Measurements from ENCODE around the gene C5orf24. TPM values are rescaled to one million over a fixed set of nuclear protein-coding genes. Genes with fewer than 3 reads are reported as not detected.
"Not testable (repeated sequence)": the region's sequence is repeated elsewhere in the genome, so short reads cannot be mapped to it uniquely, and the experiment has no call there.

C5orf24 gene
- polyA plus RNA-seq, 3 donors = 5.6 to 17.1 (median 6.6) TPM

DNA sequence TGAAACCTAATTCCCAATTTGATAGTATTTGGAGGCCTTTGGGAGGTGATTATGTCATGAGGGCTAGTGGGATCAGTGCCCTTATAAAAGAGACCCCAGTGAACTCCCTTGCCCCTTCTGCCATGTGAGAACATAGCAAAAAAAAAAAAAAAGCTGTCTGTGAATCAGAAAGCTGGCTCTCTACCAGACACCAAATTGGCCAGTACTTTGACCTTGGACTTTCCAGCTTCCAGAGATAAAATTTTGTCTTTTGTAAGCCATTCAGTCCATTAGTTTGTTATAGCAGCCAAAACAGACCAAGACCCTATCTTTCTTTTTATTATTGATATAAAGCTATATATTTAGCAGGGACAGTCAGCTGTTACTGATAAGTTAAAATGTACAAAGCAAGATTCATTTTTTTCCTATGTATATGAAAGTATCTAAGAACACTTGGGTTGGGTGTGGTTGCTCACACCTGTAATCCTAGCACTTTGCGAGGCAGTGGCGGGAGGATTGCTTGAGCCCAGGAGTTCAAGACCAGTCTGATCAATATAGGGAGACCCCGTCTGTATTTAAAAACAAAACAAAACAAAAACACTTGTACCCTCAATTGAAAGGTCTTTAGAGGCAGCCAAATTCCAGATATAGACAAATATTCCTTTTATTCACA lies 8.1 kb upstream of the C5orf24 start:
- H3K27ac Mint-ChIP-seq = no peak overlapping the region
- Histone ChIP-seq H3K9me3 (replicated peaks in 1 of 2; ENCODE audit: control insufficient read depth in 1 of 2, insufficient read depth in 1 of 2, low read length in 2 of 2) (no peaks in the 10 kb centered on the region), H3K27ac (ENCODE audit: low read depth in 1 of 2, low read length in 2 of 2) (no peak overlapping the region), H3K4me2 (replicated peaks; ENCODE audit: extremely low read depth, low read length, poor library complexity, severe bottlenecking) (no peak overlapping the region), H3K4me3 (replicated peaks in 1 of 3; ENCODE audit: low read depth in 2 of 3, low read length in 3 of 3) (no peak overlapping the region), H2AFZ (ENCODE audit: insufficient read depth, low read depth, low read length, poor library complexity, severe bottlenecking) (no peak overlapping the region), H3K4me1 (ENCODE audit: control insufficient read depth in 1 of 2, insufficient read depth in 2 of 2, low read length in 2 of 2) (no peaks in the 10 kb centered on the region), H3K36me3 (replicated peaks in 1 of 2; ENCODE audit: control insufficient read depth in 1 of 2, insufficient read depth in 2 of 2, low read length in 2 of 2) (peaks cover 29 to 68% of the 10 kb centered on the region in 2 donors), H3K9ac (ENCODE audit: insufficient read depth, low read length, poor library complexity, severe bottlenecking) (no peak overlapping the region), H3K79me2 (ENCODE audit: insufficient read depth, low read length) (no peaks in the 10 kb centered on the region), H4K20me1 (ENCODE audit: insufficient read depth, low read length) (no peaks in the 10 kb centered on the region), H3K27me3 (ENCODE audit: control insufficient read depth in 2 of 2, insufficient read depth in 2 of 2, low read length in 2 of 2) (no peaks in the 10 kb centered on the region)
- peaks cover 0 to 2% (median 0%) of the 10 kb centered on the region in 7 donors for H3K9me3 Mint-ChIP-seq
- TF ChIP-seq, protein P1, sequence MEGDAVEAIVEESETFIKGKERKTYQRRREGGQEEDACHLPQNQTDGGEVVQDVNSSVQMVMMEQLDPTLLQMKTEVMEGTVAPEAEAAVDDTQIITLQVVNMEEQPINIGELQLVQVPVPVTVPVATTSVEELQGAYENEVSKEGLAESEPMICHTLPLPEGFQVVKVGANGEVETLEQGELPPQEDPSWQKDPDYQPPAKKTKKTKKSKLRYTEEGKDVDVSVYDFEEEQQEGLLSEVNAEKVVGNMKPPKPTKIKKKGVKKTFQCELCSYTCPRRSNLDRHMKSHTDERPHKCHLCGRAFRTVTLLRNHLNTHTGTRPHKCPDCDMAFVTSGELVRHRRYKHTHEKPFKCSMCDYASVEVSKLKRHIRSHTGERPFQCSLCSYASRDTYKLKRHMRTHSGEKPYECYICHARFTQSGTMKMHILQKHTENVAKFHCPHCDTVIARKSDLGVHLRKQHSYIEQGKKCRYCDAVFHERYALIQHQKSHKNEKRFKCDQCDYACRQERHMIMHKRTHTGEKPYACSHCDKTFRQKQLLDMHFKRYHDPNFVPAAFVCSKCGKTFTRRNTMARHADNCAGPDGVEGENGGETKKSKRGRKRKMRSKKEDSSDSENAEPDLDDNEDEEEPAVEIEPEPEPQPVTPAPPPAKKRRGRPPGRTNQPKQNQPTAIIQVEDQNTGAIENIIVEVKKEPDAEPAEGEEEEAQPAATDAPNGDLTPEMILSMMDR (IDR thresholded peaks at IDR 0.05) = no peak
- intact Hi-C loops (cut with micrococcal nuclease) = no loop called here
- WGBS (ENCODE audit: insufficient coverage) = no CpG with 5 or more reads among the region's 3 CpGs
- no peaks in the 10 kb centered on the region for H3K27me3 Mint-ChIP-seq (ENCODE audit: low read depth in 3 of 3)
- no peaks in the 10 kb centered on the region for H3K4me1 Mint-ChIP-seq
- no peak for DNase-seq
- peaks cover 35 to 73% of the 10 kb centered on the region in 2 donors for H3K36me3 Mint-ChIP-seq
- no peak overlapping the region for H3K4me3 Mint-ChIP-seq

DNA sequence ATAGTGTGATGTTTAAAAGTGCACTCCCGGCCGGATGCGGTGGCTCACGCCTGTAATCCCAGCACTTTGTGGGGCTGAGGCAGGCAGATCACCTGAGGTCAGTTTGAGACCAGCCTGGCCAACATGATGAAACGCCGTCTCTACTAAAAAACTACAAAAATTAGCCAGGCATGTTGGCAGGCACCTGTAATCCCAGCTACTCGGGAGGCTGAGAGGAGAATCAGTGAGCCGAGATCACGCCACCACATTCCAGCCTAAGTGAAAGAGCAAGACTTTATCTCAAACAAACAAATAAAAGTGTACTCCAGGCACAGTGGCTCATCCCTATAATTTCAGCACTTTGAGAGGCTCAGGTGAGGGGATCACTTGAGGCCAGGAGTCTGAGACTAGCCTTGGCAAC lies 7.4 kb upstream of the C5orf24 start:
- intact Hi-C loops (cut with micrococcal nuclease); H3K27ac Mint-ChIP-seq; H3K9me3 ChIP-seq (replicated peaks in 1 of 2; ENCODE audit: control insufficient read depth in 1 of 2, insufficient read depth in 1 of 2, low read length in 2 of 2); H3K27me3 ChIP-seq (ENCODE audit: control insufficient read depth in 2 of 2, insufficient read depth in 2 of 2, low read length in 2 of 2); H3K9ac ChIP-seq (ENCODE audit: insufficient read depth, low read length, poor library complexity, severe bottlenecking); H3K79me2 ChIP-seq (ENCODE audit: insufficient read depth, low read length); H3K4me3 Mint-ChIP-seq; H3K9me3 Mint-ChIP-seq; H3K4me3 ChIP-seq (replicated peaks in 1 of 3; ENCODE audit: low read depth in 2 of 3, low read length in 3 of 3); DNase-seq; H3K4me1 ChIP-seq (ENCODE audit: control insufficient read depth in 1 of 2, insufficient read depth in 2 of 2, low read length in 2 of 2); H3K4me1 Mint-ChIP-seq; H3K4me2 ChIP-seq (replicated peaks; ENCODE audit: extremely low read depth, low read length, poor library complexity, severe bottlenecking); H4K20me1 ChIP-seq (ENCODE audit: insufficient read depth, low read length); H3K27ac ChIP-seq (ENCODE audit: low read depth in 1 of 2, low read length in 2 of 2); H3K27me3 Mint-ChIP-seq (ENCODE audit: low read depth in 3 of 3); H2AFZ ChIP-seq (ENCODE audit: insufficient read depth, low read depth, low read length, poor library complexity, severe bottlenecking): not testable (repeated sequence)
- WGBS (ENCODE audit: insufficient coverage) = 93% methylated on average over 4 of the region's 9 CpGs
- H3K36me3 Mint-ChIP-seq = peaks cover 28 to 66% of the 10 kb centered on the region in 2 donors
- H3K36me3 ChIP-seq (replicated peaks in 1 of 2; ENCODE audit: control insufficient read depth in 1 of 2, insufficient read depth in 2 of 2, low read length in 2 of 2) = peaks cover 24 to 61% of the 10 kb centered on the region in 2 donors

All from CD14-positive monocyte (primary cell).